HG03432 (cell line): Measurements from ENCODE around the gene CEP63.

ENCODE experiments used
- ATAC-seq: cut with Tn5 transposase; IDR thresholded peaks from one replicate; pipeline ENCODE4 v1.9.1; 2021; ENCODE audit warnings: mild to moderate bottlenecking, moderate library complexity; ENCODE audit not compliant: unreplicated experiment

The CEP63 gene

DNA sequence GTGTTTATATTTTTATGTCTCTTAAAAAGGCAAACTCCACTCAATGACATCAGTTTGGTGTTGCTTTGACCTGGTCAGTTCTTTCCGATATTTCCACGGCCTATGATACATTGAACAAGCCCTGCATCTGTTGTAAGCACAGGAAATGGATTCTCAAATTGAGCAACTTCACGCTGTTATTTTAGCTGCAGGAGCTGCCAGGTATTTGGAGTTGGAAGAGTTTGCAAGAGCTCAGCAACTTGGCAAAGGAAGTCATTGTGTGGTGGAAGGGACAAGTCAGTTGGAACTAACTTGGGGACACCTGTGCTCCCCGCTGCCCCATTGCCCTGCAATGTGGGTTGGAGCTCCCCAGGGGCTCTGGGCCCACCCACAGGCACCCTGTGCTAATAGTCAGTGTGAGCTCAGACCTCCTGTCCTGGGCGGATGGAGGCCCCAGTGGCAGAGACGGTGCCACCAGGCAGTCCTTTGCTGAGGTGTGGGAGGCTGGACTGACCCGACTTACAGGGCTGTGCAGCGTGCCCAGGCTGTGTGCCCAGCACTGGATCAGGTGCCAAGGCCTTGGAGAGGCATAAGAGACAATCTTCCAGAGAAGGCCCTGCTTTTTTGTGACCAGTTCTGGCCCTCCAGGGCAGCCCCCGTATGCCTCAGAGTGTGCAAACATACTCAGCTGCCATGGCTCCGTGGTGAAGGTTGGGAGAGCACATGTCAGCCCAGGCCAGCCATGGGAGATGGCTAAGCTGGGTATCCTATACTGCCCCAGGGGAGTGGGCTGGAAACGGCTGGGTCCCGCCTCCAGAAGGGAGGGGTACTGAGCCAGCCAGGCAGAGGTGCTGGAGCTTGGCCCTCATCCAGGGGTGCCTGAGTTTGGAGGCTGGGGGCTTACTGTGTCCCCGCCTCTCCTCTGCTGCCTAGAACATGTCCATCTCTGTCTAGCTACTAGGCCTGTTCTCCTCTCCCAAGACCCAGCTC lies 121.5 kb downstream of the CEP63 start:
- ATAC-seq, result no peak

DNA sequence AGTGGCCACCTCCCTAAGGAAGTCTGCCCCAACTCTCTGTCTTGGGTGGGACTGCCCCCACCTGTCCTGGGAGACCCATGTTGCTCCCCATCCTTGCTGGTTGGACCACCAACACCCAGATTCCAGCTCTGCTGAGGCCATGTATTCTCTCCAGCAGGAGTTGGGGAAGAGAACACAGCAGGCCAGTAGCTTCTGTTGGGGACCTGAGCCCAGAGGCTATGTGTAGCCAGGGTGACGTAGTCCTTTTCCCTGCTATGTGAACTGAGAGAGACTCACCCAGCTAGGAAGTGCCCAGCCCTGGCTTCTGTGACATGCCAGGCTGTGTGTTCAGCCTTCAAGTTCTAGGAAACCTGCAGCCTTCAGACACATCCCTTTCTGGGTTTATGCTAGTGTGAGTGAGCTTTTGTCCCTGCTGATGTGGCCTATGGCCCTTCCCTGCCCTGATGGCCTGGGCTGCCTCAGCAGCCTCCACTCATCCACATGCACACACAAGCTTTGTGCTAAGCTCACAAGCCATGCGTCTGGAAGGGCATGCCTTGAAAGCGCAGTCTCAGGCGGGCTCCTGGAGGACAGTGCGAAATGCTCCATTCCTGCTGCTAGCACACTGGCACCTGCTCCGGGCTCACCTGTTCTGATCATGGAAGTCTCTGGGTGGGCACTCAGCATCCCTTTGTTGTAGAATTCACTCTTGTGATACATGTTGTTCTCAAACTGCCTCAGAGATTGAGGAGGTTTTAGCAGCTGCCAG lies 122.3 kb downstream of the CEP63 start:
- ATAC-seq, result no peak

DNA sequence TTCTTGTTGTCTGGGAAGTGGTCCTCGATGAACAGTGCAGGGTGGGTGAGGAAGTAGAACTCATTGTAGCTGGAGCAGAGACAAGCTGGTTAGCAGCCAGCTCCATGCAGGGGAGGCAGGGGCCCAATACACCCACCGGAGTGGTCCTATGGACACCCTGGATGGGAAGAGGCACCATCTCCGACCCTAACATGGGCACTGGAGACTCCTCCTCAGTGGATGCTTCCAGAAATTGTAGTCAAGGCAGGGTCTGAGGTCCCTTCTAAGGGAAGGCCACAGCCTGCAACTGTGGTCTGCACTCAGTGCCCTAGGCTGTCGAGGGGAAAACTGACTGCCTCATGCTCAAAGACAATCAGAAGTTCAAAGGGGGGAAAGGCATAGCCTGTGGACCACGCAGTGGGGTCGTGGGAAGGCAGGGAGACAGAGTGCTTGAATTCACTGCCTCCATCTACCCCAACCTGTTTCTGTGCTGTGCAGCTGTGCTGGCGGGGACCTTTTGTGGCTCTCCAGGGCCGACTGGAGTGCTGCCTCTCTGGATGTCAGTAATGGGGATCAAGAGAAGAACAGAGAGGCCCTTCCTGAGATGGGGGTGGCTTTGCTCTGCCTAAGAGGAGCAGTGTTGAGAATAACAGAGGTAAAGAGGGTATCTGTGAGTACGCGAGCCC lies 123.0 kb downstream of the CEP63 start:
- no peak for ATAC-seq

DNA sequence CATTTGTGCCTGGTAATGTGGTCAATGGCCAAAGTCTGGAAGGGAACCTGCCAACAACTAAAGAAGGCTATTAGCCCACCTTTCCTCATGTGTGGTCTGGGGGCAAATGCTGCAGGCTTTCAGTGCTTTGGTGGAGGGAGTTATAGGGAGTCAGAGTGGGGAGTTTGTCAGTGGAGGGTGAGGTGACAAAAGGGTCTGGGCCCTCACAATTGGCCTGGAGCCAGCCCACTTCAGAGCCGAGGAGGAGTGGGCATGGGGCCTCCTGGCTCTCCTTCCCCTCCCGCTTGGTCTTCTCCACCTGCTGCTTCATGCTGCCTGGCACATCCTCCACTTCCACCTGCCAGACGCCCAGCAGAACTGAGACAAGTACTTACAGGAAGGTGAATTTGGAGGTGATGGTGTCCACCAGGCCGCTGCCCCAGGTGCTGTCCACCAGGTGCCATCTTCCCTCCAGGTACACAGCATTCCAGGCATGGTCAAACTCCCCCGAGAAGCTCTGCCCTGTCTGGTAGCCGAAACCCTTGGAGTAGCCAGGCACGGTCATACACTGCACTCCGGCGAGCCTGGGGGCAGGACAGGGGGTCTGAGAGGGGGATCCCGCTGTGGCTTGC lies 124.1 kb downstream of the CEP63 start:
- no peak for ATAC-seq

GRCh38 chr3:134610432-134611385 lies 124.9 kb downstream of the CEP63 start:
- ATAC-seq, result no peak

GRCh38 chr3:134611516-134611915 lies 125.7 kb downstream of the CEP63 start:
- ATAC-seq, result no peak

- no peak for ATAC-seq
Measured at GRCh38 chr3:134613006-134613520, 127.2 kb downstream of the CEP63 start.

DNA sequence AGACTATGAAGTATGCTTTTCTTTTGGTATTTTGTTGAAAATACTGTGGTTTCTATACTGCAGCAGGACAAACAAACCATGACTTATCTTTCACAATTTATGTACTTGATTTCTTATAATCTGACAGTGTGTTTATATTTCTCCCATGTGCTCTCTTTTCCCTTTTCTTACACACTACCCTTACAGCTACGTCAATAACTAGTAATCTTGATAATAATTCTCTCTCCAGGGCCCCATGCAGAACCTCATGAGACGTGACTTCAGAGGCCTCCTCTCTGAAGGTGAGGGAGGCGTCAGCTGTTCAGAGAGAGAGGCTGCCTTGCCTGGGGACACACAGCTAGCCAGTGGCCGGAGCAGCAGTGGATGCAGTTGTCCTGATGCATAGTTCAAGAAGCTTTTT lies 129.1 kb downstream of the CEP63 start:
- ATAC-seq, result no peak

DNA sequence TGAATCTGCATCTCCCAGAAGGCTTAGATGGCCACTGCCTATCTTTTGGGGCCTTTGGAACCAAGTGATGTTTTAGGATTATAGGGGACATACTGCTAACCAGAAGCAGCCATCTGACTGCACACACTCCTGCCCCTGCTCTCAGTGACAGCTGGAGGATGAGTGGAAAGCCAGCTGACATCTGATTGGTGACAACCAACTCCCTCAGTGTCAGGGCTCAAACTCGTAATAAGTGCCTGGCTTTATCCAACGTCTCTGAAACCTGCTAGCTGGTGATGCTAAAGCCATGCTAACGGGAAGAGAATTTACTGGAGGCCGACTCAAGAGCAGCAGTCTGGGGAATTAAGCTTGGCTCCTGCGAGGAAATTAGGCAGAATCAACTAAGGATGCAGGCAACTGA lies 129.9 kb downstream of the CEP63 start:
- no peak for ATAC-seq

GRCh38 chr3:134617608-134618477 lies 132.0 kb downstream of the CEP63 start:
- ATAC-seq, result no peak

GRCh38 chr3:134618478-134619300 lies 132.8 kb downstream of the CEP63 start:
- no peak for ATAC-seq

DNA sequence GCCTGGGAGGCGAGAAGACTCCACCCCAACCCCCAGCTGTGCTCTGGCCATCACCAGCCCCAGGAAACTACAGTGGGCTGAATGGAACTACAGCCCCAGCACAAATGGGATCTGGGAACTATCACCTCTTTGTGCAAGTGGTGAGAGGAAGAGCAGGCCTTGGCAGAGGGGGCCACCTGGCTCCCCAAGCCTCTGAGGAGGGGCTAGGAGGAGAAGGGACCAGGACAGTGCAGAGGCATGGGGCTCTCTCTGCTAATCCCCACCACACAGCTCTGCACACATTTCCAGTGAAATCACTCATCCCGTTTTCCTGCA lies 133.4 kb downstream of the CEP63 start:
- no peak for ATAC-seq

- no peak for ATAC-seq
Measured at GRCh38 chr3:134619884-134620445, 134.1 kb downstream of the CEP63 start.

GRCh38 chr3:134620476-134621115 lies 134.7 kb downstream of the CEP63 start:
- no peak for ATAC-seq

DNA sequence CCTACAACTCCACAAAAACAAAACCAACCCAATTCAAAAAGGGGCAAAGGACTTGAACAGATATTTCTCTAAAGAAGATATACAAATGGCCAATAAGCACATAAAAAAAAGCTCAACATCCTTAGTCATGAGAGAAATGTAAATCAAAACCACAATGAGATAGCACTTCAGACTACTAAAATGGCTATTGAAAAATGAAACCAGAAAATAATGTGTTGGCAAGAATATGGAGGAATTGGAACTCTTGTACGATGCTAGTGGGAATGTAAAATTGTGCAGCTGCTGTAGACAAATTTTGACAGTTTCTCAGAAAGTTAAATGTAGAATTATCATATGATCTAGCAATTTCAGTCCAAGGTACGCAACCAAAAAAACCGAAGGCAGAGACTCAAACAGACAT lies 136.0 kb downstream of the CEP63 start:
- no peak for ATAC-seq

GRCh38 chr3:134622806-134623365 lies 137.0 kb downstream of the CEP63 start:
- no peak for ATAC-seq
